Fibroblast of mammary gland (primary cell): ENCODE results near the gene NDUFA11.
A peak's percentile ranks its signal among the peaks of the same experiment; 100 is the strongest.
"Not testable (repeated sequence)": the region's sequence is repeated elsewhere in the genome, so short reads cannot be mapped to it uniquely, and the experiment has no call there.

Experiments
- DNase-seq: peaks from one replicate; pipeline ENCODE4 v3.0.0-alpha.2; 2010; ENCODE audit warnings: low read depth
- H3K4me3 ChIP-seq: 2 replicates; pipeline ENCODE4 v1.5.1; 2011; ENCODE audit warnings: low read depth, mild to moderate bottlenecking, low read length, moderate library complexity; ENCODE audit not compliant: control insufficient read depth
- TF ChIP-seq, protein P1 (sequence below): conservative IDR thresholded peaks from 2 replicates; pipeline ENCODE4 v1.5.1; 2011; ENCODE audit warnings: low read depth, low read length, inconsistent platforms; ENCODE audit not compliant: control insufficient read depth, insufficient read depth

NDUFA11 gene

DNA sequence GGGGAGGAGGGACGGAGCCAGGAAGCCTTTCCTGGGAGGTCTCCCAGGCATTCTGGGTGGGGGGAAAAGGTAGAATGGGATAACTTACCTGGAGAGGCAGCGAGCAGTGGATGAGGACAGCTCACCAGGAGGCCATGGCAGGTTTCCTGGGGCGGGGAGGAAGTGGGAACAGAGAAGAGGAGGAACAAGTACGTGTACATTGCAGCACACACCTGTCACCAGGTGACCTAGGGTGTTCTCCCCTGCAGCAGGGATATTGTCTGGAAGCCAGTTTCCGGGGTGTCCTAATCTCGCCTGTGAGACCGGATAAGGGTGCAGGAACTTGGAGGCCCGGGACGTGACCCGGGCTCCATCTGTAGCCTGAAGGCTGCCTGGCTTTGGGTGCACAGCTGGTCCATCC lies 52.3 kb downstream of the NDUFA11 start, which contains the start of gene FUT3:
TSS of gene FUT3 (minus strand) at position 148 of the 400 bp plus-strand sequence.
- TF ChIP-seq, protein P1, sequence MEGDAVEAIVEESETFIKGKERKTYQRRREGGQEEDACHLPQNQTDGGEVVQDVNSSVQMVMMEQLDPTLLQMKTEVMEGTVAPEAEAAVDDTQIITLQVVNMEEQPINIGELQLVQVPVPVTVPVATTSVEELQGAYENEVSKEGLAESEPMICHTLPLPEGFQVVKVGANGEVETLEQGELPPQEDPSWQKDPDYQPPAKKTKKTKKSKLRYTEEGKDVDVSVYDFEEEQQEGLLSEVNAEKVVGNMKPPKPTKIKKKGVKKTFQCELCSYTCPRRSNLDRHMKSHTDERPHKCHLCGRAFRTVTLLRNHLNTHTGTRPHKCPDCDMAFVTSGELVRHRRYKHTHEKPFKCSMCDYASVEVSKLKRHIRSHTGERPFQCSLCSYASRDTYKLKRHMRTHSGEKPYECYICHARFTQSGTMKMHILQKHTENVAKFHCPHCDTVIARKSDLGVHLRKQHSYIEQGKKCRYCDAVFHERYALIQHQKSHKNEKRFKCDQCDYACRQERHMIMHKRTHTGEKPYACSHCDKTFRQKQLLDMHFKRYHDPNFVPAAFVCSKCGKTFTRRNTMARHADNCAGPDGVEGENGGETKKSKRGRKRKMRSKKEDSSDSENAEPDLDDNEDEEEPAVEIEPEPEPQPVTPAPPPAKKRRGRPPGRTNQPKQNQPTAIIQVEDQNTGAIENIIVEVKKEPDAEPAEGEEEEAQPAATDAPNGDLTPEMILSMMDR, result no peak
- H3K4me3 ChIP-seq, result no peak within 1 kb of the TSS
- no peak for DNase-seq

DNA sequence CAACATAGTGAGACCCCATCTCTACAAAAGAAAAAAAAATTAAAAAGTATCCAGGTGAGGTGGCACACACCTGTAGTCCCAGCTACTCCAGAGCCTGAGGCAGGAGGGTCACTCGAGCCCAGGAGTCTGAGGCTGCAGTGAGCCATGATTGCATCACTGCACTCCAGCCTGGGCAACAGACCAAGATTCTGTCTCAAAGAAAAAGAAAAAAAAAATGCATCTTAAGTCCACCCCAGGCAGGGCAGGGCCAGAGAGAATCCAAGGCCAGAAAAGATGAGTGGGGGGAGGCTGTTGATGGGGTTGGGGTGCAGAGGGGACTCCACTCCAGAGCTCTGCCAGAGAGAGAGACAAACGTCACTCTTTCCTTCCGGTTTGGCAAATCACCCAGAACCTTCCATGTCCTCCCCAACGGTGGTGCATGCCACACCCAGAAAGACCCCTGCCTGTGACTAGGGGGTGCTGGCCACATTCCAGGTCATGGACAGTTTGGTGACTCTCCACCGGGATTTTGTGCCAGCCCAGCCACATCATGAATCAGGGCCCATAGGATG lies 52.8 kb downstream of the NDUFA11 start:
- TF ChIP-seq, protein P1, result no peak
- DNase-seq, result peak; percentile 65
- H3K4me3 ChIP-seq, result no peak overlapping the region

DNA sequence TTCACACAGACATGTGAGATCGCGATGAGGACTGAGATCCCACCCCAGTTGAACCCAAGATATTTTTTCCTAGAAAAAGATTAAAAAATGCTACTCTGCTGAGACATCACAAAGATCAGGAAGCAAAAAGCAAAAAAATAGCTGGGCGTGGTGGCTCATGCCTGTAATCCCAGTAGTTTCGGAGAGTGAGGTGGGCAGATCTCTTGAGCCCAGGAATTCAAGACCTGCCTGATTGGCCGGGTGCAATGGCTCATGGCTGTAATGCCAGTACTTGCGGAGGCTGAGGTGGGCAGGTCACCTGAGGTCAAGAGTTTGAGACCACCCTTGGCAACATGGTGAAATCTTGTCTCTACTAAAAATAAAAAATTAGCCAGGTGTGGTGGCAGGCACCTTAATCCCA lies 53.4 kb downstream of the NDUFA11 start:
- DNase-seq, result no peak
- H3K4me3 ChIP-seq, result no peak overlapping the region

DNA sequence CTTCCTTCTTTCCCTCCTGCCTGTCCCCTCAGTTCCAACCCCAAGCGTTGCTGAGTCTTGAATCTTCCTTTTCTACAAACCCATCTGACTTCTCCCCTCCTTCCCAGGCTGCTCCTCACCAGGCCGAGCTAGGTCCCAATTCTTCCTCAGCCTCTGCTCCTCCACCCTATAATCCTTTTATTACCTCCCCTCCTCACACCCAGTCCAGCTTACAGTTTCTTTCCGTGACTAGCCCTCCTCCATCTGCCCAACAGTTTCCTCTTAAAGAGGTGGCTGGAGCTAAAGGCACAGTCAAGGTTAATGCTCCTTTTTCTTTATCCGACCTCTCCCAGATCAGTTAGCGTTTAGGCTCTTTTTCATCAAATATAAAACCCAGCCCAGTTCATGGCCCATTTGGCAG lies 55.0 kb downstream of the NDUFA11 start:
- DNase-seq, H3K4me3 ChIP-seq: not testable (repeated sequence)

More for the DNA sequence above, 53.4 kb downstream of the NDUFA11 start:
- TF ChIP-seq, protein P1, result no peak

DNA sequence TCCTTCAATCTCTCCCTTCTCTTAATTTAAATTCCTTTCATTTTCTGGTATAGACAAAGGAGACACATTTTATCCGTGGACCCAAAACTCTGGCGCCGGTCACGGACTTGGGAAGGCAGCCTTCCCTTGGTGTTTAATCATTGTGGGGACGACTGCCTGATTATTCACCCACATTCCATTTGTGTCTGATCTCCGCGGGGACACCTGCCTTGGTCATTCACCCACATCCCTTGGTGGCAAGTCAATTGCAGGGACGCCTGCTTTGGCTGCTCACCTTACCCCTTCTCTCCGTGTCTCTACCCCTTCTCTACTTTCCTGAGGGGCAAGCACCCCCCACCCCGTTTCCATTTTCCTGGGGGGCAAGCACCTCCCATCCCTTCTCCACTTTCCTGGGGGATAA lies 55.7 kb downstream of the NDUFA11 start:
- not testable (repeated sequence) for DNase-seq

More for the DNA sequence above, 55.7 kb downstream of the NDUFA11 start:
- H3K4me3 ChIP-seq, result not testable (repeated sequence)
